HepG2 (cell line): ENCODE results near the gene ATP6V0D1. TPM values are rescaled to one million over a fixed set of nuclear protein-coding genes. Genes with fewer than 3 reads are reported as not detected.
A peak's percentile ranks its signal among the peaks of the same experiment; 100 is the strongest.

Experiments used
- AGO2 ChIP-seq: fragments of 200-400 bp; formaldehyde crosslinking; optimal IDR thresholded peaks from 2 replicates; pipeline ENCODE3; 2017; ENCODE audit warnings: mild to moderate bottlenecking, low read depth, low read length, moderate library complexity
- ARID2 ChIP-seq: sonication (generic); formaldehyde crosslinking; IDR thresholded peaks from 2 replicates; pipeline ENCODE4 v1.8.1; 2022; ENCODE audit warnings: mild to moderate bottlenecking, missing genetic modification reagents, borderline replicate concordance
- ASH2L ChIP-seq: fragments of 300-600, 200-600 bp; sonication (generic); IDR thresholded peaks from 2 replicates; pipeline ENCODE4 v1.7.0; 2017; ENCODE audit warnings: low read depth, mild to moderate bottlenecking, moderate library complexity, mixed read lengths, low read length; ENCODE audit not compliant: insufficient read length
- EHMT2 ChIP-seq: fragments of 200-600 bp; sonication (generic); IDR thresholded peaks from 2 replicates; pipeline ENCODE4 v1.7.0; 2017; ENCODE audit warnings: antibody characterized with exemption, low read depth, low read length, borderline replicate concordance
- IKZF4 ChIP-seq: sonication (generic); formaldehyde crosslinking; IDR thresholded peaks from 2 replicates; pipeline ENCODE4 v1.5.1; 2020; ENCODE audit warnings: borderline replicate concordance, mild to moderate bottlenecking, low read depth, missing genetic modification reagents; ENCODE audit errors: not compliant biosample characterization
- JUN ChIP-seq: sonication (generic); formaldehyde crosslinking; IDR thresholded peaks from 2 replicates; pipeline ENCODE4 v1.4.0; 2020; ENCODE audit warnings: mild to moderate bottlenecking, missing genetic modification reagents
- MAF1 ChIP-seq: sonication (generic); formaldehyde crosslinking; IDR thresholded peaks from 2 replicates; pipeline ENCODE4 v1.5.0; 2020; ENCODE audit warnings: missing genetic modification reagents, borderline replicate concordance
- NFE2L2 ChIP-seq: fragments of 150-350 bp; IDR thresholded peaks from 2 replicates; pipeline ENCODE4 v1.6.1; 2014; ENCODE audit warnings: low read length
- ONECUT2 ChIP-seq: sonication (generic); formaldehyde crosslinking; IDR thresholded peaks from 2 replicates; pipeline ENCODE4 v1.4.0; 2020; ENCODE audit warnings: missing genetic modification reagents
- POLR2AphosphoS2 ChIP-seq: IDR thresholded peaks from 2 replicates; pipeline ENCODE4 v1.6.1; 2011; ENCODE audit warnings: low read depth, low read length, improper control_type of control experiment
- REXO4 ChIP-seq: sonication (generic); formaldehyde crosslinking; IDR thresholded peaks from 2 replicates; pipeline ENCODE4 v1.8.0; 2022; ENCODE audit warnings: missing genetic modification reagents, mild to moderate bottlenecking, borderline replicate concordance
- SAFB2 ChIP-seq: sonication (generic); formaldehyde crosslinking; IDR thresholded peaks from 2 replicates; pipeline ENCODE4 v1.5.1; 2020; ENCODE audit warnings: missing genetic modification reagents, low read depth, mild to moderate bottlenecking, borderline replicate concordance
- SIX4 ChIP-seq: sonication (generic); formaldehyde crosslinking; IDR thresholded peaks from 2 replicates; pipeline ENCODE4 v1.4.0; 2020; ENCODE audit warnings: missing genetic modification reagents
- YEATS2 ChIP-seq: sonication (generic); formaldehyde crosslinking; IDR thresholded peaks from 2 replicates; pipeline ENCODE4 v1.4.0; 2020; ENCODE audit warnings: missing genetic modification reagents, borderline replicate concordance
- YEATS4 ChIP-seq: sonication (generic); formaldehyde crosslinking; IDR thresholded peaks from 2 replicates; pipeline ENCODE4 v1.4.0; 2020; ENCODE audit warnings: missing genetic modification reagents, borderline replicate concordance
- ZFP90 ChIP-seq: sonication (generic); formaldehyde crosslinking; IDR thresholded peaks from 2 replicates; pipeline ENCODE4 v1.8.0; 2022; ENCODE audit warnings: missing genetic modification reagents, mild to moderate bottlenecking, inconsistent platforms, borderline replicate concordance
- ZNF296 ChIP-seq: sonication (generic); formaldehyde crosslinking; conservative IDR thresholded peaks from 2 replicates; pipeline ENCODE4 v1.5.0; 2020; ENCODE audit warnings: mild to moderate bottlenecking, missing genetic modification reagents
- ZNF576 ChIP-seq: sonication (generic); formaldehyde crosslinking; IDR thresholded peaks from 2 replicates; pipeline ENCODE4 v1.4.0; 2020; ENCODE audit warnings: mild to moderate bottlenecking, missing genetic modification reagents
- ZSCAN20 ChIP-seq: sonication (generic); formaldehyde crosslinking; IDR thresholded peaks from 2 replicates; pipeline ENCODE4 v1.4.0; 2020; ENCODE audit warnings: missing genetic modification reagents, mild to moderate bottlenecking, borderline replicate concordance
- ZSCAN21 ChIP-seq: sonication (generic); formaldehyde crosslinking; IDR thresholded peaks from 2 replicates; pipeline ENCODE4 v1.8.0; 2022; ENCODE audit warnings: mild to moderate bottlenecking, missing genetic modification reagents, moderate library complexity, borderline replicate concordance
- ZUFSP ChIP-seq: sonication (generic); formaldehyde crosslinking; IDR thresholded peaks from 2 replicates; pipeline ENCODE4 v1.9.0; 2021; ENCODE audit warnings: missing genetic modification reagents, mild to moderate bottlenecking, borderline replicate concordance
- polyA plus RNA-seq, 8 experiments: library from polyadenylated mRNA; depleted of rRNA in 3 of 8; stranded (reverse) in 7 of 8; unstranded in 1 of 8; fragments of >200 nt; fragmentation: Illumina TruSeq in 4 of 8; extraction: Trizol in 4 of 8; gene quantifications; 2 replicates each; pipeline versions ENCODE4 v1.2.1 to v1.2.3, GENCODE V29; 2011 to 2016; ENCODE audit warnings: low read depth in 4 of 8, missing spikeins in 1 of 8, mixed read lengths in 1 of 8; ENCODE audit not compliant: insufficient read depth in 1 of 8
- total RNA-seq, 5 experiments: library from RNA; depleted of rRNA; stranded (reverse); fragments of >200 nt; fragmentation: Illumina TruSeq; extraction: Trizol; gene quantifications; 2 replicates each; pipeline ENCODE4 v1.2.3, GENCODE V29; 2016; ENCODE audit warnings: low read depth in 1 of 5
- TF ChIP-seq, protein P1 (sequence below): sonication (generic); formaldehyde crosslinking; IDR thresholded peaks from 2 replicates; pipeline ENCODE4 v1.8.0; 2022; ENCODE audit warnings: missing genetic modification reagents, mild to moderate bottlenecking, inconsistent platforms, borderline replicate concordance
- TF ChIP-seq, protein P2 (sequence below): sonication (generic); formaldehyde crosslinking; IDR thresholded peaks from 2 replicates; pipeline ENCODE4 v1.5.0; 2020; ENCODE audit warnings: mild to moderate bottlenecking, low read depth, missing genetic modification reagents, borderline replicate concordance
- TF ChIP-seq, protein P3 (sequence below): sonication (generic); formaldehyde crosslinking; conservative IDR thresholded peaks from 2 replicates; pipeline ENCODE4 v1.4.0; 2020; ENCODE audit warnings: missing genetic modification reagents

Gene ATP6V0D1
- total and polyA plus RNA-seq, 2 of the 13 experiments (the other 11 are each of a cell fraction or from before 2014, with no cell fraction given), result 51.1 to 61.3 TPM

DNA sequence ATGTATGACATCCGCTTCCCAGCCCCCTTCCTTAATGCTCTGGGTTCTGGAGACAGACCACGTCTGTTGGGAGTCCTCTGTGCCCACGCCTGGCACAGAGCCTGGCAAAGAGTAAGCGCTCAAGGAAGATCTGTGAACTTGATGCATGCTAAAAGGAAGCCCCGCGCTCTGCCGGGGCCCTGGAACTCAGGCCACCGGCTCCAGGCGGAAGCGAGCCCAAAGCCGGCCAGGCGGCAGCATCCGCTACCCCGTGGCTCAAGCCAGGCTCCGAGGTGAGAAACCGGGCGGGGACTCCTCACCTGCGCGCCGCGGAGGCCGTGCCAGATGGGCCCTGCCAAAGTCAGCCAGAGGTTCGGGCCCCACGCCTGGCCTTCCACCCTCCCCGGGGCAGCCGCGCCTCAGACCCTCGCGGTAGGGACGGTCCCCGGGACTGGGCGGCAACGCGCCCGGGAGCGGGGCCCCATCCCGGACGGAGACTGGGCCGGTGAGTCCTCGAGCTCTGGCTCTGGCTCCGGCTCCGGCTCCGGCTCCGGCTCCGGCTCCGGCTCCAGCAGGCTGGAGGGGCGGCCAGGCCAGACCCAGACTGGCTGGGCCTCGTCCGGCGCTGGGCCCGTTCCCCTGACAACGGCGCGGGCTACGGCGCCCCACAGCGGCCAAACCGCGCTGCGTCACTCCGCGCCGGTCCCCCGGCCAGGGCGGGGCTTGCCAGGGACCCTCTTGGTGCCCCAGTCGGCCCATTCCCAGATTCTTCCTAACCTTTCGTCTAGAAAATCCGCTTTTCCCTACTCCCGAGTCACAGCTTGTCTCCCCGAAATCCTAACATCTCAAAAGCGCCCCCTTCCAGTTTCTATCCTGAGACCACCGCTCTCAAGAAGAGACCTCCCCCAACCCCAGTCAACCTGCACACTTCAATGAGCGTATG lies 64.8 kb downstream of the ATP6V0D1 start, which contains the start of gene ZDHHC1 (continued):
- TF ChIP-seq JUN (CRISPR knock-in tag), result 0 out of 2 replicates have a peak, but pooled peaks have one; percentile 31
- 0 out of 2 replicates have a peak, but pooled peaks have one; percentile 45 for TF ChIP-seq YEATS2 (CRISPR knock-in tag)
- no peak for TF ChIP-seq ZUFSP (CRISPR knock-in tag)
- TF ChIP-seq AGO2, result no peak
- TF ChIP-seq, protein P1, sequence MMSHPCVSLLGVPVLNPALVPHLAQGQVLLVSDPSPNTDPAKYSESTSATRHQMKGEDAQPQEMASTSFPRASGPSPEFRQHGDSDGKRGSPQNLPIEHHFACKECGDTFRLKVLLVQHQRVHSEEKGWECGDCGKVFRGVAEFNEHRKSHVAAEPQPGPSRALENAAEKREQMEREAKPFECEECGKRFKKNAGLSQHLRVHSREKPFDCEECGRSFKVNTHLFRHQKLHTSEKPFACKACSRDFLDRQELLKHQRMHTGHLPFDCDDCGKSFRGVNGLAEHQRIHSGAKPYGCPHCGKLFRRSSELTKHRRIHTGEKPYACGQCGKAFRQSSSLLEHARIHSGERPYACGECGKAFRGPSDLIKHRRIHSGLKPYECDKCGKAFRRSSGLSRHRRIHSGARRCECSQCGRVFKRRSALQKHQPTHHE (CRISPR knock-in tag), result no peak
- TF ChIP-seq ARID2 (CRISPR knock-in tag), result peak; percentile 87
- TF ChIP-seq NFE2L2, result no peak
- TF ChIP-seq, protein P2, sequence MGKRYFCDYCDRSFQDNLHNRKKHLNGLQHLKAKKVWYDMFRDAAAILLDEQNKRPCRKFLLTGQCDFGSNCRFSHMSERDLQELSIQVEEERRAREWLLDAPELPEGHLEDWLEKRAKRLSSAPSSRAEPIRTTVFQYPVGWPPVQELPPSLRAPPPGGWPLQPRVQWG, result no peak
- peak; percentile 59; the same call in 1 of the 2 replicates for TF ChIP-seq YEATS4 (CRISPR knock-in tag)
- no peak for TF ChIP-seq POLR2AphosphoS2
- no peak for TF ChIP-seq SIX4 (CRISPR knock-in tag)
- no peak for TF ChIP-seq EHMT2
- TF ChIP-seq, protein P3, sequence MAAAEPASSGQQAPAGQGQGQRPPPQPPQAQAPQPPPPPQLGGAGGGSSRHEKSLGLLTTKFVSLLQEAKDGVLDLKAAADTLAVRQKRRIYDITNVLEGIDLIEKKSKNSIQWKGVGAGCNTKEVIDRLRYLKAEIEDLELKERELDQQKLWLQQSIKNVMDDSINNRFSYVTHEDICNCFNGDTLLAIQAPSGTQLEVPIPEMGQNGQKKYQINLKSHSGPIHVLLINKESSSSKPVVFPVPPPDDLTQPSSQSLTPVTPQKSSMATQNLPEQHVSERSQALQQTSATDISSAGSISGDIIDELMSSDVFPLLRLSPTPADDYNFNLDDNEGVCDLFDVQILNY (CRISPR knock-in tag), result 0 out of 2 replicates have a peak, but pooled peaks have one; percentile 17
- TF ChIP-seq ZNF296 (CRISPR knock-in tag), result no peak
- TF ChIP-seq ZSCAN20 (CRISPR knock-in tag), result peak; percentile 86; the same call in 1 of the 2 replicates
- no peak for TF ChIP-seq ZFP90 (CRISPR knock-in tag)
- TF ChIP-seq MAF1 (CRISPR knock-in tag), result no peak
- TF ChIP-seq ASH2L, result peak; percentile 58
- no peak; the same call in 1 of the 2 replicates for TF ChIP-seq ZSCAN21 (CRISPR knock-in tag)
- TF ChIP-seq ONECUT2 (CRISPR knock-in tag), result no peak
- peak; percentile 16; the same call in 1 of the 2 replicates for TF ChIP-seq ZNF576
- no peak for TF ChIP-seq SAFB2 (CRISPR knock-in tag)
- no peak for TF ChIP-seq REXO4 (CRISPR knock-in tag)
- peak; percentile 54 for TF ChIP-seq IKZF4 (CRISPR knock-in tag)
